HG03460 (cell line): ENCODE results near the gene MLLT10.
"Not testable (repeated sequence)": the region's sequence is repeated elsewhere in the genome, so short reads cannot be mapped to it uniquely, and the experiment has no call there.

Experiments
- ATAC-seq: cut with Tn5 transposase; IDR thresholded peaks from one replicate; pipeline ENCODE4 v1.9.1; 2021; ENCODE audit not compliant: unreplicated experiment

MLLT10 gene

DNA sequence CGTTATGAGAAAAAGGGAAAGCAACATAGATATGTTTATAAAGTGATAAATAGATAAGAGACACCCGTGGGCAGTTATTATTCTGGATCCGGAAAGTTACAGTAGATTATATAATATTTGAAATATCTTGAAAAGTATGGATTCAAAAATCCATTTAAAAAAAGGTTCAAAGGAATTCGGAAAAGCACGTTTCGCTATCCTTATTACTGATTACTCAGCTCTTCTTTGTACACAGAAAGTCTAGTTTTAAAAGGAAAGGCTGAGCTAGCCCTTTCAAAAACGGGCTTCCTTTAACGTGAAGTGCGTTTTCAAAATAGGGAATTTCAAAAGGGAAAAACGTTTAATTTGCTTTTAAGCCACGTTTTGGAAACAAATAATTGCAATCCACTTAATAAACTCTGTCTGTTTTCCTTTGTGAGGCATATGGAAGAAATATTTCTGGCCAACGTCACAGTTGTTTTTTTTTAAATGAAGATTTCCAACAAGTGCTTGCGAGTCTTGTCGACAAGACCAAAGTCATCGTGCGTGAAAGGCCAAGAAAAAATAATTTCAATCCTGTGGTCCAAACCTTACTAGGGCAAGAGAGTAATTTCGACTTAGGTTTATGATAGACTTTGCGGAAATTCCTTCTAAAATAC lies 6.3 kb upstream of the MLLT10 start:
- no peak for ATAC-seq

DNA sequence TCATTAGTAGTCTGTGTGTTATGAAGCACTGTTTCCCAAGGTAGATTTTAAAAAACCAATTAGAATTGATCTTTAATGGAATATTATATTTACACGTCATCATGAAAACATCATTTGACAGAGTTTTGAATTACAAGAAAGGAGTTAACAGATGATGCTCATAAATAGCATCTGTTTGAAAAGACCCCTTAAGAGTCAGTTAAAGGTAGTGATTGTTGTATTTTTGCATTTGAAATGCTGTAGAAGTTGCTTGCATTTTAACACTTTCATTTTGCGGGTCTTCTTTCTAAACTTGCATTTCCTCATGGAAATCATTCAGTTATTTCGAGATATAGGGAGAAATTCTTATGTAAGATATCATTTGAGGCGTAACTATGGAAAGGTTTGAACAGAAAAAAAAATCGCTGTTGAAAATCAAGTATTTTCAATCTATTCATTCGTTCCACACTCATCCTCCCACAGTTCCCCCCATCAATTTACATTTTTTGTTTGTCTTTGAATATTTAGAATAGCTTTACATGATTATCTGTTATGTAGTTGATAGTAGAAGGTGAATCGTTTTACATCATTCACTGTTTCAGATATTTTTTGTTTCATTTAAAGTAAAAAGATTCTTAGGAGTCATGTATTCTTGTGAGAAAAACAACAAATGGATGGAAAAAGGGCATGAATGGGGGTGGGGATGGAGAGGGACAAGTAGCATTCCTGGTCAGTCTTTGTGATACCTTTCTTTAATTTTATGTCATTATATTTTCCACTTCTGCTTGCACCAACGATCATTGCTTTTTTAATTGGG lies 5.6 kb upstream of the MLLT10 start:
- no peak for ATAC-seq

DNA sequence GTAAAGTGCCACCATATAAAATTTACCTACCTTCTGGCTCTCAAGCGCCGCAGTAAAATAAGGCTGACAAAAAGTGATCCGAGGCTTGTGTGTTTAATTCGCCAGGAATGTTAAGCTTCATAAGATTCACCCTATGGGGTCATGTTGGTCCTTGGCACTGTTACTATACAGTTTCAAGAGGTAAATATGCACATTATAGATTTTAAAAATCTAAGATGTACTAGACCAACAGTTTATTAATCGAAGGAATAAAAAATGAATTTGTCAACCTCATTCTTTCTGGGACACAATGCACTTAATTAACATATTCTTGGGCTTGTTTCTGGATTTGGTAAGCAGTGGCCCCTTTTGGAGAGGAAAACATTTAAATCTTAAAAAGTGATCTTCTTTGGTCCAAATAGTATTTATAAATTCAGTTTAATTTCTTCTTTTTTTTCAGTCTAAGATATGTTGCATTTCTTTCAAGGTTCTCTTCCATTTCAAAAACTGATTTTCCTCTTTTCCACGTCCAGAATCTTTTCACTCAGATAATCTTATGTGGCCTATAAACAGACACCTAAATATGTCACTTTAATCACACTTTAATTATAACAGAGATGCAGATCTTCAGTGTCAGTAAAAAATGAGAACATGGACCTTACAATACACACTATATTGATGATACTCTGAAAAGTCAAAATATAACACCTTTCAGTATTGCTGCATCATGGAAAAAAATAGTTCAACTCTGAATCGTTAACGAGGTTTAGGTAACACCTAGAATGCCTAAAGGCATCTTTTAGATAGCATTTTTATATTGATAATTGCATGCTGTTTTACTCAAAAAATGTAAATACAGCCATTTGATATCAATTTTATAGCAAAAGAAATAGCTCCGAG lies 4.8 kb upstream of the MLLT10 start:
- no peak for ATAC-seq

DNA sequence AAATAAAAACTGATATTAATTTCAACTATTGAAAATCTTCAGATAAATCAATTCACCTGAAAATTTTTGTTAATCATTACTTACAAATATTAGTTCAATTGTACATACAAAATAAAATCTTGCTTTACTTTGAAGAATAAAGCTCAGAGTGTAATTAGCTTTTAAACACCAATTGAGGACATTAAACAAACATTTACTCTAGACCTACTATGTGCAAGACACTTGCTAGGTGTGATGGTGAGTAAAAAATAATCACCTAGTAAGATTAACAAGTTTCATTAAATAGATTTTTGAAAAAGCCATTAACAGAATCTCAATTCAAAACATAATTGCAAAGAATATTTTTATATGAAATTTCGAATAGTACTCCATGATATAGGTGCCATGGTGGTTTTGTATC lies 3.9 kb upstream of the MLLT10 start:
- no peak for ATAC-seq

DNA sequence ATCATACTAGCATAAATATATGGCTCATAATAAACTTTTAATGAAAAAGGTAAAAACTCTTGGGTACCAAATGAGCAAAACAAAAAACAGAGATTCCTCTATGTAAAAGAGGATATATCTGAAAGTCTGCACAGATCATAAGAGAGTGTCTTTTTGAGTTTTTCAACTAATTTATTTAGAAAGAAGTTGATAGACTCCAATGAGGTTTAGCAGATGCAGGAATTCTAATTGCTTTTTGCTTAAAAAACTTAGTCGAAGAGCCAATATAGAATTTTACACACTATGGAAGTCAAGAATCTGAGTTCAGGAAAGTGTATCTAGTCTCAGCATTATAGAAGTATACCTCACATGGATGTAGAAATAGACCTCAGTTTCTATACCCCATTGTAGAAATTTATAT lies 3.4 kb upstream of the MLLT10 start:
- no peak for ATAC-seq

DNA sequence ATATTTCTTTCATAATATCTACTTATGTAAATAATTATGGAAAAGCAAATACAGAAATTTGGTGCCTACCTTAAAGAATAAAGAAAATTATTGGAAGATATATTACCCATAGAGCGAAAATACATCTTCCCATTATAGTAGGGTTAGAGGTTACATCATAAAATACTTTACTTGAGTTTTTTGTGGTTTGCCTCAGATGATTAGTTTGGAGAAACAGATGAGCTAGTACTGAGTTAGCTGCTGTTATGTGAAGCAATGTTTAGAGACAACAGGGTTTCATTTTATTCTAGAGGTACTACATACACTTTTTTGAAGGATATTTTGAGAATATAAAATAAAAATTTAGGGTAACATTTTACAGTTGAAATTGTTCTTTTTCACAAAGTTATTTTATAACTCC lies 2.9 kb upstream of the MLLT10 start:
- ATAC-seq, result no peak

DNA sequence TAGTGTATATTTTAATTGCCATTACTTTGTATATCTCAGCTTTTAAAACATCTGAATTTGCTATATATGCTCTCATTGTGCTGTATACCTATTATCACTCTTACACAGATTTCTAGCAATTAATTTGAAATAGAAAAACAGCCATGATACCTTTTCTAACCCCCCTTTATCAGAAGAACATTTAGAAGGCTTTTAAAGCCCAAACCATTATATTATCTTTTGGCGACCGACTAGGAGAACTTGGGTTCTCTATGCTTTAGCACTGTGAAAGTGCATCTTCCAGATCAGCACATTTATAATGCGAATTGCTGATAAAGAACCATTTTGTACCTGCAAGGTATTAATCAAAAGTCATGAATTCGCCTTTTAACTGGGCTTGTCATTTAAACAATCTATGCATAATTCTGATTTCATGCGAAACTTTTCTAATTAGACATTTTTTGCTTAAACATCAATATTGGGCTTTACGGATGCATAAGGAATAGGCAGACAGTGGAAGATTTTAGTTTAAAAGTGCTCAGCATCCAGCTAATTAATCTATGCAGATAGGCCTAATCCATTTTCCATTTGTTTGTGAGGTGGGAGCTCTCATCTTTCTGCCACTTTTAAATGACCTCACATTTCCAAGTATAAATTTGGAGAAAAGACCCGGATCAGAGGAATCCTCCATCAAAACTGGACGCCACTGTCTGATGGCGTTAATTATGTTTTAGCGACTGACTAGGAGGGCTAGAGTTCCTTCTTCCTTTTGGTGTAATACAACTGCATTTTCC lies 1.2 kb upstream of the MLLT10 start:
- ATAC-seq, result no peak

DNA sequence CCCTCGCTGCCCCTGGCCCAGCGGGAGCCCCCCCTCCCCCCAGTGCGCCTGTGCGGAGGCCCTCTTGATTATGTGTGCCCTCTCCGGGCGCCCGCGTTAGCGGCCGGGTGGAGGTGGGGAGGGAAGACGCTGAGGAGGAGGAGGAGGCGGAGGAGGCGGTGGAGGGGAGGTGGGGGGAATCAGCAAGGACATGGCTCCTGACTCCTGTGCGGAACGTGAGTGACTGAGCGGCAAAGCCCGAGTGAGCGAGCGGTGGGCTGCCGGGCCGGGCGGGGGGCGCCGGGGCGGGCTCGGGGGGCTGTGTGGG lies 201 bp downstream of the MLLT10 start:
- no peak for ATAC-seq

DNA sequence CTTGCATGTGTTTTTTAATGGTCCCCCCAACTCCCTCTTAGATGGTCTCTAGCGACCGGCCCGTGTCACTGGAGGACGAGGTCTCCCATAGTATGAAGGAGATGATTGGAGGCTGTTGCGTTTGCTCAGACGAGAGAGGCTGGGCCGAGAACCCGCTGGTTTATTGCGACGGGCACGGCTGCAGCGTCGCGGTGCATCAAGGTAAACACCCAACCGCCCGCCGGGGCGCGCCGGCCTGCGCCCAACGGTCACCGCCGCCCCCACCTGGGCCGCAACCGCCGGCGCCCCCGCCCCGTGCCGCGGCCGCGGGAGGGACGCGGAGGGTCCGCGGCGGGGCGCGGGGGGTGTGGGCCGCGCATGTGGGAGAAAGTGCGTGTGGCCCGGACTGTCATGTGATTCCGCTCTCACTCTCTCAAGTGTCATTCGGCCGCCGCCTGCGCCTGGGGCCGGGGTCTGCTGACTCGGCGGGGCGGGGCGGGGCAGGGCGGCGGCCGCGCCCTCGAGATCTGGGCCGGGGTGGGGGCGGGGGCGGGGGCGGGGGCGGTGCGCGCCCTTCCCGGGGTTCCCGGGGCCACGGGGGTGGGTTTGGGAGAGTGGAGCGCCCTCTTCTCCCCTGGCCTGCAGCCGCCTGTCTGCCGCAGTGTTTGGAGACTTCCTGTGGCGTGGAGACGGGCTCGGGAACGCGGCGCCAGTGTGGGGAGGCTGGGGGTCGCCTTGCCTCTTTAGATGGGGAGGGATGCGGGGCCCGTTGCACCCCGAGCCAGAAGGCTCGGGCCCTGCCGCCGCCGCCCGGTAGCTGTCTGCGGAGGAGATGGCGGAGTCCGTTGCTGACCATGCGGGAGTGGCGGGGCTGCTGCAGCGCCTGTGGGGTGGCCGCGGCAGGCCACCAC lies 817 bp downstream of the MLLT10 start:
- ATAC-seq, result peak; percentile 16

DNA sequence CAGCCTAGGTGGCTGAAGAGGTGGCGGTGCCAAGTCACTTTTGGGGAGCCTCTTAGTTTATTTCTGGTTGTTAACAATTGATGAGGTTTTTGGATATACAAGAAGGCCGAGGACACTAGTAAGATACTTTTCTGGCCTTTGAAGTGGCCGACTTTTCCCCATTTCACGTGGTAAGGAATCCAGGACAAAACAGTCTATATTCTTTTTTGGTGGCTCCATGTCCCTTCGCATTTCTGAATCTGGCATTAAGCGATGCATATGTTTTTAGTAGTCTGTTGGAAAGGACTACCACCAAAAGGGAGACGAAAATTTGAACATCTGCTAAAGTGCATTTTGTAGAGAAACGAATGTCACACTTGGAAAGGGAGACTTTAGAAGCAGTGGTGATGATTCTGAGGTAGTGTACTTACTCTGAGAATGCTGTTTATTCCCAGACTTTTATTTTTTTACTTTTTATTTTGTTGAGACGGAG lies 1.5 kb downstream of the MLLT10 start:
- no peak for ATAC-seq

DNA sequence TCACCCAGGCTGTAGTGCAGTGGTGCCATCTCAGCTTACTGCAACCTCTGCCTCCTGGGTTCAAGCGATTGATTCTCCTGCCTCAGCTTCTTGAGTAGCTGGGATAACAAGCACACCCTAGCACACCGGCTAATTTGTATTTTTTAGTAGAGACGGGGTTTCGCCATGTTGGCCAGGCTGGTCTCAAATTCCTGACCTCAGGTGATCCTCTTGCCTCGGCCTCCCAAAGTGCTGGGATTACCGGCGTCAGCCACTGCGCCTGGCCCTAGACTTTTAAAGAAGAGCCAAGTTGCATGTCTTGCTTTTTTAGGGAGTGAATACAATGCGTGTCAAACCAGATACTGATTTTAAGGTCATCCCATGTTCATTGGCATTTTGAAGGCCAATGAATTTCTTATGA lies 1.9 kb downstream of the MLLT10 start:
- not testable (repeated sequence) for ATAC-seq

DNA sequence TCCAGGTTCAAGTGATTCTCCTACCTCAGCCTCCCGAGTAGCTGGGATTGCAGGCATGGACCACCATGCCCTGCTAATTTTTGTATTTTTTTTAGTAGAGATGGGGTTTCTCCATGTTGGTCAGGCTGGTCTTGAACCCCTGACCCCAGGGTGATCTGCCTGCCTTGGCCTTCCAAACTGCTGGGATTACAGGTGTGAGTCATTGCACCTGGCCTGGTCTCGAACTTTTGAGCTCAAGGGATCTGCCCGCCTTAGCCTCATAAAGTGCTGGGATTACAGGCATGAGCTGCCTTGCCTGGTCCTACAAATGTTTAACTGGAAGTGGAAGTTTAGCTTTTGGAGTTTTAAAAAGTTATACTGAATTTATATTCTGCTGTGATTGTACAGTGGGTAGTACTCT lies 2.8 kb downstream of the MLLT10 start:
- ATAC-seq, result no peak

DNA sequence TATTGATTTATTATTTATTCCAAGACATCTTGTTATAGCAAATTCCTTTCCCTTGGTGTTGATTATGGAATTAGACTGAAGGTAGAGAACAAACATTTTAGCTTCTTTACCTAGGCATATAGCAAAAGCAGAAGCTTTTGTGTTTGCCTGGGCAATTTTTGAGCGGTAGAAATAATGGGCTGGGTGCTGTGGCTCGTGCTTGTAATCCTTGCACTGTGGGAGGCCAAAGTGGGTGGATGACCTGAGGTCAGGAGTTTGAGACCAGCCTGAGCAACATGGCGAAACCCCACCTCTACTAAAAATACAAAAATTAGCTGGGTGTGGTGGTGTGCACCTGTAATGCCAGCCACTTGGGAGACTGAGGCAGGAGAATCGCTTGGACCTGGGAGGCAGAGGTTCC lies 6.7 kb downstream of the MLLT10 start:
- ATAC-seq, result not testable (repeated sequence)

DNA sequence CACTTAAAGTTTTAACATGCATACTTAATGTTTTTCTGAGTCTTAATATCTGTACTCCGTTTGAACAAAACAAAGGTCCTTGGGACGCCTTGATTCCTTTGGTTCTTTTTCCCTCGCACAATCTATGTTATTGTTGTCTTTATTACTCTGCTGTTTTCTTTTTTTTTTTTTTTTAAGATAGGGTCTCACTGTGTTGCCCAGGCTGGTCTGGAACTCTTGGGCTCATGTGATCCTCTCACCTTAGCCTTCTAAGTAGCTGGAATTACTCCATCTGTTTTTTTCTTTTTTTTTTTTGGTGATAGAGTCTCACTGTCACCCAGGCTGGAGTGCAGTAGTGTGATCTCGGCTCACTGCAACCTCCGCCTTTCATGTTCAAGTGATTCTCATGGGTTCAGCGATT lies 13.2 kb downstream of the MLLT10 start:
- no peak for ATAC-seq

DNA sequence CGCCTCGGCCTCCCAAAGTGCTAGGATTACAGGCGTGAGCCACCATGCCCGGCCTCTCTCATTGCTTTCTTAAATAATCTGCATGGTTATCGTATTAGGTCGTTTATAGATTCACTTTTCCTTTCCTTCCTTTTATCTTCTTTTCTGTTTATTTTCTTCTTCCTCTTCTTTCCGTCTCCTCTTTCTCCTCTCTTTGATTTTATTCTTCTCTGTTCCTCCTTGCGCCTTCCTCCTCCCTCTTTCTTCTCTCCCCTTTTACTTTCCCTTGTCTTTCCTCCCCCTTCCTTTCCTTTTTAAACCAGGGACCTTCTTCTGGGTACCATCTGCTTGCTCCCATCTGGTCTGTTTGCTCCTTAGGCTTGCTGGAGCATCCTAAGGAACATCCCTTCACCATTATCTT lies 18.6 kb downstream of the MLLT10 start:
- ATAC-seq, result no peak

DNA sequence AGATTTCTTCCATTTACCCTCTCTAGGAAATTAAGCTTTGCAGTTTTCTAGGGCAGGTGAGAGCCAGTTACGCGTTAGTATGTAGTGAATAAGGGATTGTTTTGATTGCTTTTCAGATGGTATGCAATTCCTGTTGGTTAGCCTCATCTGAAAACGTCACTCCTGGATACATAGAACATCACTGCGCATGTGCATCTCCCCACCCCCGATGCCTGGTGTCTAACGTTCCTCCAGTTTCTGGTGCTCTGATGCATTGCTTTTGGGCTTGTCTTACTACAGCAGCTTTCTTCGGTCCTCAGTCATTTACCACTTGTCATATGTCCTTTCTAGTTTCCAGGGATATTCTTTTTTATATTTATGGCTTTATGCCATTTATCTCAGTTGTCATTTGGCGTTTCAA lies 22.5 kb downstream of the MLLT10 start:
- no peak for ATAC-seq

DNA sequence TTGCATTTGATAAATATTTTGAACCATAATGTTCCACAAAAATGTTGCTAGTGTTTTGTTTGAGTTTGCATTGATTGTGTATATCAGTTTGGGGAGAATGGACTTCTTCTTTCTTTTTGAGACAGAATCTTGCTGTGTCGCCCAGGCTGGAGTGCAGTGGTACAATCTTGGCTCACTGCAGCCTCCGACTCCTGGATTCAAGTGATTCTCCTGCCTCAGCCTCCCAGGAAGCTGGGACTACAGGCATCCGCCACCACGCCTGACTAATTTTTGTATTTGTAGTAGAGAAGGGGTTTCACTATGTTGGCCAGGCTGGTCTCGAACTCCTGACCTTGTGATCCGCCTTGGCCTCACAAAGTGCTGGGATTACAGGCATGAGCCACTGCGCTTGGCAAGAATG lies 25.0 kb downstream of the MLLT10 start:
- ATAC-seq, result not testable (repeated sequence)

DNA sequence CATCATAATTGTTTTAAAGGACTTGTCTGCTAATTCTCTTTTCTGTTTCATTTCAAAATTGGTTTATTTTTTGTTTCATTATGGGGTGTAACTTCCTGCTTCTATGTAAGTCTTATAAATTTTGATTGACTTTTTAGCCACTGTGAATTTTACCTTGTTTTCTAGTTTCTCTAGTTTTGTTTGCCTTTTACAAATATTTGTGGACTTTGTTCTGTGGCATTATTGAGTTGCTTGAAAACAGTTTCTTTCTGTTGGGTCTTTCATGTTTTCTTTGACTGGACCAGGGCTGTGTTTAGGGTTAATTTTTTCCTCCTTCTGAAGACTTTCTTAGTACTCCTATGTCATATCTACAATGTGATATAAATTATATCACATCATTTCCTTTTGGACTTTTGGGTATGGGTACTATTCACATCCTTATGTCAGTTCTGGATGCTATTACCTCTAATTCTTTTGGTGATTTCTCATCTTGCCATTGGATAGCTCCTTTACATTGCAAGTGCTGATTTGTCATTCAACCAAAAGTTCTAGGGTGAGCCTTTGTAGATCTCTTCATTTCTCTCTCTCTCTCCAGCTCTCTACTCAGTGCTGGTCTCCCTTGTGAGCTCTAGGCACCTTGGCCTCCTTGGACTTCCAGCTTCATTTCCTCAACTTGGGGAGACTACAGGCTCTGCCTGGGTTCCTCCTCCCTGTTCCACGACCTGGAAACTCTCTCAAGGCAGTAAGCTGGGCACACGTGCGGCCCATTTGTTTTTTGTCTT lies 36.9 kb downstream of the MLLT10 start:
- no peak for ATAC-seq

DNA sequence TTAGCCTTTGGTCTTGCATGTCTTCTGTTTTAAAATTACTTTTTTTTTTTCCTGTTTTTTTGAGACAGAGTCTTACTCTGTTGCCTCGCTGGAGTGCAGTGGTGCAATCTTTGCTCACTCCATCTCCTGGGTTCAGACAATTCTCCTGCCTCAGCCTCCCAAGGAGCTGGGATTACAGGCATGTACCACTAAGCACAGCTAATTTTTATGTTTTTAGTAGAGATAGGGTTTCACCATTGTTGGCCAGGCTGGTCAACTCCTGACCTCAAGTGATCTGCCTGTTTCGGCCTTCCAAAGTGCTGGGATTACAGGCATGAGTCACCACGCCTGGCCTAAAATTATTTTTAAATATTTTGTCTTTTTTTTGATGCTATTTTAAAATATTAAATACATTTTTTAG lies 38.5 kb downstream of the MLLT10 start:
- ATAC-seq, result no peak
